CD4-positive, alpha-beta T cell treated with Interleukin-15 for 4 hours (primary cell): ENCODE data around the gene RRAGB.
"Not testable (repeated sequence)": the region's sequence is repeated elsewhere in the genome, so short reads cannot be mapped to it uniquely, and the experiment has no call there.

Experiments used
- DNase-seq: peaks from one replicate; pipeline ENCODE4 v3.0.0-alpha.2; 2020; ENCODE audit warnings: low spot score

The RRAGB gene

DNA sequence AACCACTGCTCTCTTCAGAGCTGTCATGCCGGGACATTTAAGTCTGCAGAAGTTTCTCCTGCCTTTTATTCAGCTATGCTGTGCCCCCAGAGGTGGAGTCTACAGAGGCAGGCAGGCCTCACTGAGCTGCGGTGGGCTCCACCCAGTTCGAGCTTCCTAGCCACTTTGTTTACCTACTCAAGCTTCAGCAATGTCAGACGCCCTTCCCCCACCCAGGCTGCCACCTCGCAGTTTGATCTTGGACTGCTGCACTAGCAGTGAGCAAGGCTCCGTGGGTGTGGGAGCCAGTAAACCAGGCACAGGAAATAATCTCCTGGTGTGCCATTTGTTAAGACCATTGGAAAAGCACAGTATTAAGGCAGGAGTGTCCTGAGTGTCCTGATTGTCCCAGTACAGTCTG lies 56.9 kb downstream of the RRAGB start:
- not testable (repeated sequence) for DNase-seq

DNA sequence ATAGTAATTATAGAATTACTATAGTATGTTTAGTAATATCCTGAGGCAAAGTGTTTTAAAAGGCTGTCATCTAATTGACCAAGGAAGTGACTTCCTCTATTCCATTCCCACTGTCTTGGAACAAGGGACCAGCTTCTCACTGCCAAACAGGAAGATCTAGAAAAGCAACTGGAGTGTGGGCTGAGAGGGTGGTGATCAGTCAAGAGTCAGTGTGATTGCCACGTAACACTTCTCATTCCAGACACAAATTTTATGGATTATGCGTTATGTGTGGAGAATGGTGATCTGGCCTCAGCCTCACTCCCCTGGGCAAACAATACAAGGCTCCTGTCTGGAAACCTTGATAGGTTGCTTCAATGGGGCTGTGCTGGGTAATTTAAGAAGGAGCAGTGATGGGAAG lies 60.0 kb downstream of the RRAGB start:
- DNase-seq, result no peak

DNA sequence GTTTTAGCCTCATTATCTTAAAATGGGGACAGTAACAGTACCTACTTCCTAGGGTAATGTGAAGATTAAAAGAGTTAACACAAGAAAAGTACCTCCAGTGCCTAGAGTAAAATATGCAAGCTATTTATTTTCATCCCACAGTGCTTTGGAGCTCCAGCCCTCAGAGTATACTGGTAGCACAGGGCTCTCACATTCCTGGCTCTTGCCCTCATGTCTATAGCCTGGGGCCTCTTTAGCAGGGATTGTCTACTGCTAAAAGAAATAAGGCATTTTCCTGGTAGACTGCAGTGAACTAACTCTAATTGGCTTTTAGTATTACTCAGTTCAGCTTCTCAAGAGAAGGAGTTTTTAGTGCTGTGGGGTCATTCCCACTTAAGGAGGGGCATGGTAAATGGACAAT lies 60.8 kb downstream of the RRAGB start:
- DNase-seq, result no peak

DNA sequence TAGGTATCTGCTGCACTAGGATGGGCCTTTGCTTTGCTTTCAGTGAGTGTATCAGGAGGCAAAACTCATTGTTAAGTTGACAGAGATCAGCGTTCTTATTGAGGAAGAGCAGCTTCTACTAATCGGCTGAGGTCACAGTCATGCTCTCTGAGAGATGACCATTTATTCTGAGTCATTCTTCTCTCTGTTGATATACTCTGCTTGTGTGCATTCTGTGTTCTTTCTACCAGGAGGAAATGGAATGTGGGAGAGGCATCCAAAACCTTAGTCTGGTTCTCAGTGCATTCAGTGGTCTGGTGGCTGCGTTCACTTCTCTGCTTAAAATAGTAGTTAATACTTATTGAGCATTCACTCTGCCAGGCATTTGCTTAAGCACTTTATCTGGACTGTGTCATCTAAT lies 66.2 kb downstream of the RRAGB start:
- no peak for DNase-seq

DNA sequence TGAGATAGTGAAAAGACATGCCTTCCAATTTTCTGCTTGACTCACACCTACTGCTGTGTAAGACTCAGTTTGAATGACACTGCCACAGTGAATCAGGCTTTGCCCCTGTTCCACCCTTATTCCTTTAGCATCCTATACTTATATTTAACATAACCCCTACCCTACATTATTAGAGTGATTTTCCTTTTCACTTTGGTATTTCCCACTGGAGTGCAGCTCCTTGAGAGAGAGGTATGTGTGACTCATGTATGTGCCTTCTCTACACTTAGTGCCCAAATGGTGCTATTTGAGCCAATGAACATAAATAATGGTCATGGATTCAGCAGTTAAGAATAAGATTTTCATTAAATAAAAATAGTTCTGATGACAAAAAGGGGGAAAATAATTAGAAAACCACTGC lies 69.5 kb downstream of the RRAGB start:
- DNase-seq, result no peak

DNA sequence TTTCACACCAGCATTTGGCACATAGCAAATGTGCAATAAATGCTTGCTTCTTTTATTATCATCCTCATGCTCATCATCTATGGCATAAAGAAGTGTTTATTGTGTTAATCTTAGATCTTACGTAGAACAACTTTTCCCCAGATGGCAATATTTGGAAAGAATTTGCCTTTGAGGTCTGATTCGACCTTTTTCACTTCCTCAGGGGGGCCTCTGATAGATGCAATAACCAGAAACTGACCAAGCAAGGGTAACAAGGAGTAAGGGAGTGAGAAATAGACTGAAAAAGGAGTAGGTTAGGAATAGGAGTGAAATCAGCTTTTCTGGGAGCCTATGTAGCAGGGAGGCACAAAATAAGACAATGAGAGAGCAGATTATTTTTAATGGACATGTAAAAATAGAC lies 70.2 kb downstream of the RRAGB start:
- no peak for DNase-seq

DNA sequence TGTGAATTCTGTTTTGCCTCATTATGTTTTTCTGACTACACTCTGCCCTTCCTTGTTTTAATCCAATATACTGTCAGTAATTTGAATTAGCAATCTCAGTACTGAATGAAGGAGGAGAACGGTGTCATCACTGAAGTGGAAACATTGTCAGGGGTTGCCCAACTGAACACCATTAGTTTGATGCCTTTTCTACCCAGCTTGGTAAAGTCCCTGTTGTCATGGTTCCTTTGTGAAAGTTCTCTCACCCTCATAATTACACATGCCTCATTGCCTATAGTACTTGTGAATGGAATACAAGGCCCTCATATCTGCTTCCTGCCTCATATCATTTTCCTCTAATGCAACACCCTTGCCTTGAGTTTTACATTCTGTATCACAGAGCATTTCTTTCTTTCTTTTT lies 76.9 kb downstream of the RRAGB start:
- no peak for DNase-seq

DNA sequence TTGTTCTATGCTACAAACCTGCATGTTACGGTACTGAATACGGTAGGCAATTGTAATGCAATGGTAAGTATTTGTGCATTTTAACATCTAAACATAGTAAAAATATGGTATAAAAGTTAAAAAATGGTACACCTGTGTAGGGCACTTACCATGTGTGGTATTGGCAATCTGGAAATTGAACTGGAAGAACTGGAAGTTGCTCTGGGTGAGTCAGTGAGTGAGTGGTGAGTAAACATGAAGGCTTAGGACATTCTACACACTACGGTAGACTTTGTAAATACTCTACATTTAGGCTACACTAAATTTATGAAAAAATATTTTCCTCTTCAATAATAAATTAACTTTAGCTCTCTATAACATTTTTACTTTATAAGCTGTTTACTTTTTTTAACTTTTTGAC lies 78.9 kb downstream of the RRAGB start:
- DNase-seq, result no peak

DNA sequence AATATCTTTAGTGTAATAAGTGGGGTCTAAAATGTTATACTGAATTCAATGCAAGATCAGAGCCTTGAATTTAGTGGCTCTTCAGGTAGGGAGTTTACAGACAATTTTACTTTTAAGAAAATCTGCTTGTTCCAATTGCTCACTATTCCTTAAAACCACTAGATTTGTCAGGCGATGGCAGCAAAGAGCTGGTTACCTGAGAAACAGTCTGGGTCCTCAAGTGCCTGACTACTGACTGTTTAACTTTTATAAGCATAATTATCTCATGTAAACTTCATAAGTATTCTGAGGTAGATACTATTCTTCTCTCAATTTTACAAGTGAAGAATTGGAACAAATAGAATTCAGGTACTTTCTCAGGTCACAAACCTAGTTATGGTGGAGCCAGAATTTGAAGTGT lies 84.3 kb downstream of the RRAGB start:
- no peak for DNase-seq
